ENCODE measurements around the gene PLPPR1. TPM values are rescaled to one million over a fixed set of nuclear protein-coding genes. Genes with fewer than 3 reads are reported as not detected.
"Not testable (repeated sequence)": the region's sequence is repeated elsewhere in the genome, so short reads cannot be mapped to it uniquely, and the experiment has no call there.

The PLPPR1 gene
- total RNA-seq, 6 experiments from 2014 or later, result not detected

GRCh38 chr9:101034222-101034621 lies 5.7 kb downstream of the PLPPR1 start:
- no peak for DNase-seq
- peaks cover 4% of the 10 kb centered on the region; the same call in 1 of the 2 replicates for H3K27me3 Mint-ChIP-seq (ENCODE audit: insufficient read depth)
- H3K4me1 Mint-ChIP-seq (ENCODE audit: low read depth), result no peaks in the 10 kb centered on the region
- H3K9me3 Mint-ChIP-seq, result peaks cover 17% of the 10 kb centered on the region
- H3K4me3 Mint-ChIP-seq, result no peak overlapping the region
- no peaks in the 10 kb centered on the region for H3K36me3 Mint-ChIP-seq (ENCODE audit: low read depth)
- H3K27ac Mint-ChIP-seq, result no peak overlapping the region
- no peak for TF ChIP-seq CTCF (IDR thresholded peaks at IDR 0.05)

GRCh38 chr9:101035098-101035497 lies 6.6 kb downstream of the PLPPR1 start:
- no peak for TF ChIP-seq CTCF (IDR thresholded peaks at IDR 0.05)
- no peak for DNase-seq
- Mint-ChIP-seq H3K4me1 (ENCODE audit: low read depth) (no peaks in the 10 kb centered on the region), H3K27me3 (ENCODE audit: insufficient read depth) (peaks cover under 1% of the 10 kb centered on the region; the same call in 1 of the 2 replicates), H3K4me3 (no peak overlapping the region), H3K9me3 (peaks cover 17% of the 10 kb centered on the region), H3K36me3 (ENCODE audit: low read depth) (no peaks in the 10 kb centered on the region), H3K27ac (no peak overlapping the region)

GRCh38 chr9:101037430-101037829 lies 8.9 kb downstream of the PLPPR1 start:
- H3K4me1 Mint-ChIP-seq (ENCODE audit: low read depth), result no peaks in the 10 kb centered on the region
- no peak overlapping the region for H3K4me3 Mint-ChIP-seq
- peaks cover 8% of the 10 kb centered on the region for H3K9me3 Mint-ChIP-seq
- no peaks in the 10 kb centered on the region for H3K36me3 Mint-ChIP-seq (ENCODE audit: low read depth)
- H3K27me3 Mint-ChIP-seq (ENCODE audit: insufficient read depth), result no peaks in the 10 kb centered on the region; the same call in 1 of the 2 replicates
- H3K27ac Mint-ChIP-seq, result no peak overlapping the region
- no peak for TF ChIP-seq CTCF (IDR thresholded peaks at IDR 0.05)
- no peak for DNase-seq

GRCh38 chr9:101038488-101038887 lies 10.0 kb downstream of the PLPPR1 start:
- Mint-ChIP-seq H3K4me3 (no peak overlapping the region), H3K9me3 (peaks cover 8% of the 10 kb centered on the region), H3K36me3 (ENCODE audit: low read depth) (no peaks in the 10 kb centered on the region), H3K27ac (no peak overlapping the region), H3K4me1 (ENCODE audit: low read depth) (no peaks in the 10 kb centered on the region), H3K27me3 (ENCODE audit: insufficient read depth) (no peaks in the 10 kb centered on the region)
- no peak for DNase-seq
- no peak for TF ChIP-seq CTCF (IDR thresholded peaks at IDR 0.05)

GRCh38 chr9:101039581-101039980 lies 11.1 kb downstream of the PLPPR1 start:
- H3K27ac Mint-ChIP-seq; H3K36me3 Mint-ChIP-seq (ENCODE audit: low read depth); H3K9me3 Mint-ChIP-seq; DNase-seq; H3K4me3 Mint-ChIP-seq; H3K27me3 Mint-ChIP-seq (ENCODE audit: insufficient read depth); H3K4me1 Mint-ChIP-seq (ENCODE audit: low read depth): not testable (repeated sequence)

- no peak for TF ChIP-seq CTCF (IDR thresholded peaks at IDR 0.05)
- DNase-seq, result no peak
- H3K27me3 Mint-ChIP-seq (ENCODE audit: insufficient read depth), result no peaks in the 10 kb centered on the region; the same call in 1 of the 2 replicates
Observed at GRCh38 chr9:101047848-101048397, 19.4 kb downstream of the PLPPR1 start.

More at GRCh38 chr9:101047848-101048397, 19.4 kb downstream of the PLPPR1 start:
- Mint-ChIP-seq H3K4me3 (no peak overlapping the region), H3K27ac (no peak overlapping the region), H3K36me3 (ENCODE audit: low read depth) (no peaks in the 10 kb centered on the region), H3K9me3 (peaks cover 40% of the 10 kb centered on the region), H3K4me1 (ENCODE audit: low read depth) (no peaks in the 10 kb centered on the region)

All from HFFc6 (cell line).